ENCODE data around the gene ZFC3H1. TPM values are rescaled to one million over a fixed set of nuclear protein-coding genes. Genes with fewer than 3 reads are reported as not detected.

ZFC3H1 gene
- total and polyA plus RNA-seq, 2 of the 4 experiments (the other 2 are of a cell fraction) = 16.8 to 23.3 TPM

DNA sequence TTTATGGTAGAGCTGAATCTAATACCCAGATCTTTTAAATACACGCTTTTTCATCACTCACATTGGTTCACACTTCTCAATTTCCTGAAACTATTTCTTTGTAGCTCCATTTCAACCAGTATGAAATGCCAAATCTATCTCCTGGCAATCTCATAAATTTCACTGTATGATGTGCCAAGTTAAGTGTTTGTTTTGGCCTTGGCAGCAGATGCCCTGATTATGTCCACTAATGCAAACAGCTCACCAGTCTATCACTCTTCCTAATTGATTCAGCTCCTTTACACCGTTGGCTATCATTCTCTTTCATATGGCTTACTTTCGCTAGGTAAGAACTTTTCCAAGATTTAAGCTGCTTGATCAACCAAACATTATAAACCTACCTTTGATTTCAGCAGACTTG lies 58.6 kb downstream of the ZFC3H1 start:
- H3K27ac ChIP-seq (ENCODE audit: insufficient read depth, low read length) = no peak overlapping the region
- no TSS peak for BruUV-seq (replicated peaks)
- no peak overlapping the region for H3K4me2 ChIP-seq (ENCODE audit: low read depth, low read length)
- ATAC-seq (ENCODE audit: low read depth) (no peak), DNase-seq (no peak)
- intact Hi-C loops (cut with micrococcal nuclease) (loop anchor here (5.0 kb wide), 1 partner anchor 188 kb away; no protein-coding TSS in a partner anchor), dilution Hi-C loops (cut with HindIII; ENCODE audit: low sequenced_read_pairs, unreplicated experiment) (no loop called here), in situ Hi-C loops (cut with MboI; ENCODE audit: low sequenced_read_pairs) (no loop called here)
- no peak overlapping the region for H4K5ac ChIP-seq (ENCODE audit: low read depth, low read length)
- peaks cover 0 to 4% of the 10 kb centered on the region in 2 experiments; a peak in 2 of 4 replicates for H3K79me1 ChIP-seq (ENCODE audit: low read depth in 1 of 2, low read length in 2 of 2)
- no peak overlapping the region for H2BK15ac ChIP-seq (ENCODE audit: low read depth, low read length)
- H4K20me1 ChIP-seq (ENCODE audit: insufficient read depth, low read length) = no peaks in the 10 kb centered on the region; the same call in 1 of the 2 replicates
- H4K91ac ChIP-seq (ENCODE audit: insufficient read depth, low read depth, low read length) = no peak overlapping the region
- no peaks in the 10 kb centered on the region for H3K9me3 ChIP-seq (ENCODE audit: control insufficient read depth, insufficient read depth, low read length)
- H3K36me3 ChIP-seq (ENCODE audit: control insufficient read depth, insufficient read depth, low read length) = peaks cover 16% of the 10 kb centered on the region
- H4K8ac ChIP-seq (ENCODE audit: low read depth in 2 of 2, low read length in 2 of 2) = no peak overlapping the region
- H3K4me1 ChIP-seq (ENCODE audit: control insufficient read depth, insufficient read depth, low read length) = no peaks in the 10 kb centered on the region
- H2AK5ac ChIP-seq (ENCODE audit: low read depth, low read length) = no peak overlapping the region
- no peak overlapping the region for H3K14ac ChIP-seq (replicated peaks; ENCODE audit: low read depth, low read length)
- no peak overlapping the region for H2BK5ac ChIP-seq (ENCODE audit: low read depth, low read length, poor library complexity, severe bottlenecking)
- H2AFZ ChIP-seq (replicated peaks; ENCODE audit: low read length, poor library complexity) = no peak overlapping the region
- H3K9ac ChIP-seq (ENCODE audit: low read depth, low read length) = no peak overlapping the region
- no peak overlapping the region for H3K23ac ChIP-seq (ENCODE audit: low read depth, low read length)
- ChIA-PET CTCF (interaction anchor here (0.6 kb wide), 2 partner anchors 28 to 104 kb away, joined by 3 read pairs; no protein-coding TSS in a partner anchor), POLR2A (ENCODE audit: unreplicated experiment) (no interaction called here)
- no peak overlapping the region for H3K18ac ChIP-seq (ENCODE audit: low read depth, low read length)
- no peak overlapping the region for H2AK9ac ChIP-seq (replicated peaks; ENCODE audit: low read depth, low read length, poor library complexity)
- H3K27me3 ChIP-seq (ENCODE audit: control insufficient read depth, insufficient read depth, low read length) = no peaks in the 10 kb centered on the region
- no peak overlapping the region for H3K4me3 ChIP-seq (ENCODE audit: insufficient read depth, low read depth, low read length)
- no peaks in the 10 kb centered on the region; the same call in 1 of the 2 replicates for H3K9me1 ChIP-seq (ENCODE audit: insufficient read depth, low read length)
- no CpG with 5 or more reads among the region's 3 CpGs for WGBS, 2 experiments (ENCODE audit: extremely low coverage in 2 of 2, insufficient read length in 1 of 2)
- no peak overlapping the region for H3K4ac ChIP-seq (ENCODE audit: low read depth, low read length)
- H3K56ac ChIP-seq (ENCODE audit: extremely low read depth, insufficient read depth, low read length) = no peak overlapping the region
- TF ChIP-seq MXI1 (IDR thresholded peaks at IDR 0.05; ENCODE audit: borderline replicate concordance, low read depth, low read length) = no peak
- no peak for TF ChIP-seq RCOR1 (IDR thresholded peaks at IDR 0.05; ENCODE audit: insufficient replicate concordance, low read length)
- TF ChIP-seq, protein P1, sequence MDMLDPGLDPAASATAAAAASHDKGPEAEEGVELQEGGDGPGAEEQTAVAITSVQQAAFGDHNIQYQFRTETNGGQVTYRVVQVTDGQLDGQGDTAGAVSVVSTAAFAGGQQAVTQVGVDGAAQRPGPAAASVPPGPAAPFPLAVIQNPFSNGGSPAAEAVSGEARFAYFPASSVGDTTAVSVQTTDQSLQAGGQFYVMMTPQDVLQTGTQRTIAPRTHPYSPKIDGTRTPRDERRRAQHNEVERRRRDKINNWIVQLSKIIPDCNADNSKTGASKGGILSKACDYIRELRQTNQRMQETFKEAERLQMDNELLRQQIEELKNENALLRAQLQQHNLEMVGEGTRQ (IDR thresholded peaks at IDR 0.05; ENCODE audit: low read depth, low read length) = no peak
- no peak for TF ChIP-seq RAD21 (IDR thresholded peaks at IDR 0.05; ENCODE audit: low read length)
- no peak for TF ChIP-seq FOS (IDR thresholded peaks at IDR 0.05; ENCODE audit: low read depth, low read length)
- TF ChIP-seq CHD1 (IDR thresholded peaks at IDR 0.05; ENCODE audit: low read depth, low read length) = no peak
- TF ChIP-seq MAFK (IDR thresholded peaks at IDR 0.05; ENCODE audit: low read depth, low read length) = no peak
- no peak for TF ChIP-seq MAZ (IDR thresholded peaks at IDR 0.05; ENCODE audit: borderline replicate concordance, low read depth, low read length)
- no peak for TF ChIP-seq CEBPB (IDR thresholded peaks at IDR 0.05; ENCODE audit: low read depth, low read length)
- TF ChIP-seq ELK1 (IDR thresholded peaks at IDR 0.05; ENCODE audit: borderline replicate concordance, low read depth, low read length) = no peak
- TF ChIP-seq NFE2L2 (IDR thresholded peaks at IDR 0.05; ENCODE audit: low read depth, low read length) = no peak
- no peak for TF ChIP-seq BHLHE40 (IDR thresholded peaks at IDR 0.05; ENCODE audit: low read depth, low read length)
- TF ChIP-seq SMC3 (IDR thresholded peaks at IDR 0.05; ENCODE audit: low read depth, low read length) = no peak
- no peak for TF ChIP-seq POLR2A (IDR thresholded peaks at IDR 0.05; ENCODE audit: low read depth, low read length)
- TF ChIP-seq CTCF (conservative IDR thresholded peaks at IDR 0.05; ENCODE audit: low read depth, low read length) = no peak
- no peak for TF ChIP-seq RFX5 (IDR thresholded peaks at IDR 0.05; ENCODE audit: low read depth, low read length)
- no peak overlapping the region for H2BK120ac ChIP-seq (ENCODE audit: low read depth, low read length)
- no peak overlapping the region for H2BK20ac ChIP-seq (ENCODE audit: low read depth, low read length)

Data from IMR-90 (cell line).